Kidney (tissue), 14 donors: ENCODE results near the gene FIGNL2. TPM values are rescaled to one million over a fixed set of nuclear protein-coding genes. Genes with fewer than 3 reads are reported as not detected.

Experiments
- DNase-seq, 5 donors: peaks; one replicate each; pipeline ENCODE4 v3.0.0-alpha.2; 2013 to 2020
- FAIRE-seq: peaks from 2 replicates; lab custom pipeline; 2012; peaks lifted over from hg19 to GRCh38; lab: Jason Lieb, UNC
- H3K27ac ChIP-seq, 2 donors: one replicate each; pipeline ENCODE4 v1.7.0; 2013; ENCODE audit warnings: low read depth in 2 of 2, low read length in 2 of 2, inconsistent platforms in 1 of 2
- H3K27me3 ChIP-seq: one replicate; pipeline ENCODE4 v1.7.1; 2013; ENCODE audit warnings: low read length, inconsistent platforms; ENCODE audit not compliant: control insufficient read depth, insufficient read depth
- H3K36me3 ChIP-seq, 3 donors: one replicate each; pipeline versions ENCODE4 v1.7.0 to v1.7.1; 2013; ENCODE audit warnings: low read length in 3 of 3, control low read depth in 1 of 3, inconsistent platforms in 1 of 3; ENCODE audit not compliant: insufficient read depth in 3 of 3, control insufficient read depth in 2 of 3
- H3K4me1 ChIP-seq, 3 donors: one replicate each; pipeline versions ENCODE4 v1.7.0 to v1.7.1; 2013; ENCODE audit warnings: low read length in 3 of 3, inconsistent platforms in 1 of 3, low read depth in 1 of 3; ENCODE audit not compliant: control insufficient read depth in 2 of 3, insufficient read depth in 2 of 3
- H3K4me3 ChIP-seq, 3 donors: one replicate each; pipeline versions ENCODE4 v1.7.0 to v1.8.1; 2013; ENCODE audit warnings: low read length in 3 of 3, control low read depth in 1 of 3, inconsistent platforms in 1 of 3
- H3K9ac ChIP-seq, 3 donors: one replicate each; pipeline versions ENCODE4 v1.7.0 to v1.7.1; 2013; ENCODE audit warnings: low read length in 3 of 3, control low read depth in 1 of 3, inconsistent platforms in 1 of 3
- H3K9me3 ChIP-seq, 3 donors: one replicate each; pipeline versions ENCODE4 v1.7.0 to v1.7.1; 2013; ENCODE audit warnings: low read length in 3 of 3, control low read depth in 1 of 3, inconsistent platforms in 1 of 3; ENCODE audit not compliant: control insufficient read depth in 2 of 3, insufficient read depth in 1 of 3
- intact Hi-C: fragments of 100-400 bp; cut with DNase I; formaldehyde crosslinking; loops from one replicate; pipeline ENCODE4 v1.11.1; 2022
- polyA plus RNA-seq: library from polyadenylated mRNA; stranded (reverse); fragments of 350-450 nt; fragmentation: Illumina TruSeq; extraction: RNeasy Lipid Tissue Mini Kit (QIAGEN cat#74804); gene quantifications from one replicate; pipeline ENCODE4 v1.2.3, GENCODE V29; 2014; ENCODE audit warnings: low read depth, low replicate concordance; ENCODE audit not compliant: insufficient read depth
- total RNA-seq: library from RNA; stranded (reverse); fragmentation: NEBNext Ultra II Directional; extraction: Animal tissue kit (Norgen Biotek cat#: 25700); gene quantifications from one replicate; pipeline ENCODE4 v1.2.1, GENCODE V29; 2021
- TF ChIP-seq, protein P1 (sequence below): IDR thresholded peaks from 3 replicates; pipeline ENCODE4 v1.5.1; 2012; ENCODE audit warnings: mild to moderate bottlenecking, moderate library complexity, borderline replicate concordance; ENCODE audit not compliant: insufficient read depth; ENCODE audit errors: extremely low read depth
- donor health status: control.
- donor health status: control.
- donor health status: control.
- donor health status: control.
- donor health status: control.
- donor health status: DM: yes; HTN: yes; CAD: no.
- donor health status: Normal renal cell carcinoma (clear cell type).

The FIGNL2 gene
- total and polyA plus RNA-seq, 2 donors from 2014 or later: 3.1 to 6.1 TPM

DNA sequence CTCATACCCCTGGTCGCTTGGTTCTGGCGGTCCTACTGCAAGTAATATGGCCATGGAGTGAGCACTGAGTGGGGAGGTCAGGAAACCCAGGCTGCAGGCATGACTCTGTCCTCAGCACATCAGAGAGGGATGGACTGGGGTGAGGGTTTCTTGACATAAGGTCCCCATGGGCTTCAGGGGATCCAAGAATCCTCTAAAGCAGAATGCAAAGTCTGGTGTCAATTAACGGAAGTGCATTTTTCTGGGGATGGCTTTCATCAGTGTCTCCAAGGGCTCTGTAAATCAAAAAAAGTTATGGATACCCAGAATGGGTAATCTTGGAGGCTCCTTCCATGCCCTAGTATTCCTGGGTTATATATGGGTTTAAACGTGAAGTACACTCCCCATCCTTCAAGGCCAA lies 3.7 kb downstream of the FIGNL2 start:
- H3K9ac ChIP-seq: no peak overlapping the region
- no peak for DNase-seq
- peaks cover 0 to 14% (median 5%) of the 10 kb centered on the region in 3 donors for H3K4me1 ChIP-seq
- H3K4me3 ChIP-seq: no peak overlapping the region
- no peaks in the 10 kb centered on the region for H3K36me3 ChIP-seq
- TF ChIP-seq, protein P1, sequence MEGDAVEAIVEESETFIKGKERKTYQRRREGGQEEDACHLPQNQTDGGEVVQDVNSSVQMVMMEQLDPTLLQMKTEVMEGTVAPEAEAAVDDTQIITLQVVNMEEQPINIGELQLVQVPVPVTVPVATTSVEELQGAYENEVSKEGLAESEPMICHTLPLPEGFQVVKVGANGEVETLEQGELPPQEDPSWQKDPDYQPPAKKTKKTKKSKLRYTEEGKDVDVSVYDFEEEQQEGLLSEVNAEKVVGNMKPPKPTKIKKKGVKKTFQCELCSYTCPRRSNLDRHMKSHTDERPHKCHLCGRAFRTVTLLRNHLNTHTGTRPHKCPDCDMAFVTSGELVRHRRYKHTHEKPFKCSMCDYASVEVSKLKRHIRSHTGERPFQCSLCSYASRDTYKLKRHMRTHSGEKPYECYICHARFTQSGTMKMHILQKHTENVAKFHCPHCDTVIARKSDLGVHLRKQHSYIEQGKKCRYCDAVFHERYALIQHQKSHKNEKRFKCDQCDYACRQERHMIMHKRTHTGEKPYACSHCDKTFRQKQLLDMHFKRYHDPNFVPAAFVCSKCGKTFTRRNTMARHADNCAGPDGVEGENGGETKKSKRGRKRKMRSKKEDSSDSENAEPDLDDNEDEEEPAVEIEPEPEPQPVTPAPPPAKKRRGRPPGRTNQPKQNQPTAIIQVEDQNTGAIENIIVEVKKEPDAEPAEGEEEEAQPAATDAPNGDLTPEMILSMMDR: no peak
- intact Hi-C loops: no loop called here
- no peaks in the 10 kb centered on the region for H3K27me3 ChIP-seq
- H3K27ac ChIP-seq: no peak overlapping the region
- no peak for FAIRE-seq
- no peaks in the 10 kb centered on the region for H3K9me3 ChIP-seq

DNA sequence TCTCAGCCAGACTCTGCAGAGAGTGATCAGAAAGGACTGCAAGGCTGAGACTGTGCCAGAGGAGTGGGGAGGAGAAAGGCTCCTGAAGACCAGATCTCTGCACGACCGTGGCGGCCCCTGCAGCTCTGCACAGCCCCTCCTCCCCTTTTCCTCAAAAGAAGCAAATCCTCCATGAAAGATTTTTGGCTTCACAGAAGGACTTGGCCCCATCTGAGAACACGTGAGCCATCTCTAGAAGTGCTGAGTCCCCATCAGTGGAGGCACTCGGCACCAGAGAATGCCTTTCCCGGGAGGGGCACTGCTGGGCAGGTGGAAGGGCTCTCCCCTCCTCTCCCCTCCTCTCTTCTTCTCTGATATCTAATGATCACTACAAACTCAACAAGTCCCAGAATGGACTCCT lies 6.8 kb downstream of the FIGNL2 start:
- intact Hi-C loops: no loop called here
- DNase-seq (no peak), FAIRE-seq (no peak)
- H3K9me3 ChIP-seq: no peaks in the 10 kb centered on the region
- H3K4me1 ChIP-seq: peaks cover 0 to 14% (median 5%) of the 10 kb centered on the region in 3 donors
- TF ChIP-seq, protein P1: no peak
- no peaks in the 10 kb centered on the region for H3K36me3 ChIP-seq
- H3K4me3 ChIP-seq: no peak overlapping the region
- H3K27ac ChIP-seq: no peak overlapping the region
- H3K27me3 ChIP-seq: no peaks in the 10 kb centered on the region
- H3K9ac ChIP-seq: no peak overlapping the region

DNA sequence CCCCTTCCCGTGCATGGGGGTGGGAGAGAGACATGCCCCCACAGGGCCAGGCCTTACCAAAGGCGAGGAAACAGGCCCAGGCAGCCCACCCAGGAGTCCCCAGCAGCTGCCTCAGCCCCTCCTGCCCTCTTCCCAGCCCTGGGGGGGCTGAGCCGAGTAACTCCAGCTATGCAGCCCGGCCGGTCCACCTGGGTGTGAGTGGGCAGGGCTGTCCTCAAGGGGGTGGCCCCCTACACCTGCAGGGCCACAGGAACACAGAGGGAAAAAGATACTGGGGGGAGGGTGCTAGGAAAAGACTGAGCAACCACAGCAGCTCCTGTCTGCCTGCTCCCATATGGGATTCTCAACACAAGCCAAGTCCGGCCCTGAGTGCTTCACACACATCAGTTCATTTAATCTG lies 7.6 kb downstream of the FIGNL2 start:
- peak in 1 of 5 donors; percentile 74 for DNase-seq
- H3K4me1 ChIP-seq: peaks cover 0 to 8% (median under 1%) of the 10 kb centered on the region in 3 donors
- no peaks in the 10 kb centered on the region for H3K27me3 ChIP-seq
- intact Hi-C loops: no loop called here
- no peaks in the 10 kb centered on the region for H3K9me3 ChIP-seq
- H3K27ac ChIP-seq: no peak overlapping the region
- TF ChIP-seq, protein P1: no peak
- no peak for FAIRE-seq
- no peak overlapping the region for H3K9ac ChIP-seq
- H3K4me3 ChIP-seq: no peak overlapping the region
- H3K36me3 ChIP-seq: no peaks in the 10 kb centered on the region
